ENCODE results near the gene CYP11A1. TPM values are rescaled to one million over a fixed set of nuclear protein-coding genes. Genes with fewer than 3 reads are reported as not detected.

The CYP11A1 gene
- polyA plus RNA-seq, 2 of the 4 experiments (the other 2 are of a cell fraction): 0.06 TPM; not detected in 1

- no peak for FAIRE-seq
- H3K4me3 ChIP-seq: no peak overlapping the region
- peaks cover 1% of the 10 kb centered on the region for H3K4me1 ChIP-seq
- TF ChIP-seq FOSL2 (IDR thresholded peaks at IDR 0.05) (no peak), FOSL2 (CRISPR knock-in tag; IDR thresholded peaks at IDR 0.05) (no peak), USF2 (IDR thresholded peaks at IDR 0.05) (no peak), POLR2A (IDR thresholded peaks at IDR 0.05; ENCODE audit: low read length) (no peak), E2F6 (IDR thresholded peaks at IDR 0.05; ENCODE audit: borderline replicate concordance, low read depth) (no peak), RNF2 (IDR thresholded peaks at IDR 0.05; ENCODE audit: borderline replicate concordance, low read depth) (no peak), PBX3 (IDR thresholded peaks at IDR 0.05) (no peak), PHF8 (IDR thresholded peaks at IDR 0.05; ENCODE audit: borderline replicate concordance, low read depth) (no peak), HOXB5 (CRISPR knock-in tag; IDR thresholded peaks at IDR 0.05) (no peak), HOXB13 (CRISPR knock-in tag; IDR thresholded peaks at IDR 0.05; ENCODE audit: low read depth) (no peak), ZC3H11A (IDR thresholded peaks at IDR 0.05) (no peak), BHLHE40 (IDR thresholded peaks at IDR 0.05; ENCODE audit: low read depth, low read length) (no peak), TP53 (CRISPR knock-in tag; IDR thresholded peaks at IDR 0.05) (no peak), ZFP36 (IDR thresholded peaks at IDR 0.05; ENCODE audit: borderline replicate concordance, partially characterized antibody) (no peak), RAD21 (conservative IDR thresholded peaks at IDR 0.05 in 1 of 2, IDR thresholded peaks at IDR 0.05 in 1 of 2) (no peak), HES2 (IDR thresholded peaks at IDR 0.05) (no peak), ZNF302 (CRISPR knock-in tag; IDR thresholded peaks at IDR 0.05) (no peak), HMGXB4 (CRISPR knock-in tag; IDR thresholded peaks at IDR 0.05; ENCODE audit: borderline replicate concordance) (no peak), RCOR1 (IDR thresholded peaks at IDR 0.05; ENCODE audit: low read depth, low read length) (no peak), NPAS2 (CRISPR knock-in tag; IDR thresholded peaks at IDR 0.05; ENCODE audit: borderline replicate concordance) (no peak)
- CTCF ChIA-PET: no interaction called here
- no peaks in the 10 kb centered on the region for H3K9me3 ChIP-seq
- no peak overlapping the region for H3K4me2 ChIP-seq
- no peak for ATAC-seq
- no peak overlapping the region for H3K27ac ChIP-seq
- DNase-seq (ENCODE audit: low read depth in 1 of 2, low spot score in 1 of 2): no peak
- POLR2A ChIA-PET: no interaction called here
- 94% methylated on average over 7 of the region's 12 CpGs for WGBS (ENCODE audit: missing lambda C conversion rate)
These were observed 47.3 kb upstream of the CYP11A1 start for GRCh38 chr15:74414603-74415338.

- Histone ChIP-seq H3K27ac (no peak overlapping the region), H3K4me1 (no peaks in the 10 kb centered on the region), H3K4me2 (no peak overlapping the region), H3K4me3 (no peak overlapping the region), H3K9me3 (no peaks in the 10 kb centered on the region)
- FAIRE-seq (no peak), ATAC-seq (no peak), DNase-seq (ENCODE audit: low read depth in 1 of 2, low spot score in 1 of 2) (no peak)
- CTCF ChIA-PET: no interaction called here
- TF ChIP-seq RCOR1 (IDR thresholded peaks at IDR 0.05; ENCODE audit: low read depth, low read length): no peak
- TF ChIP-seq MAZ (IDR thresholded peaks at IDR 0.05; ENCODE audit: borderline replicate concordance, low read depth, low read length): no peak
- TF ChIP-seq ZC3H11A (IDR thresholded peaks at IDR 0.05): no peak
- TF ChIP-seq CHD2 (IDR thresholded peaks at IDR 0.05; ENCODE audit: low read length, partially characterized antibody): no peak
- POLR2A ChIA-PET: no interaction called here
- WGBS (ENCODE audit: missing lambda C conversion rate): 86% methylated on average over 5 of the region's 5 CpGs
These were observed 46.7 kb upstream of the CYP11A1 start for GRCh38 chr15:74414081-74414580.
